Cerebellar cortex (tissue), 1 donor: ENCODE data around the gene GEMIN7.
"Not testable (repeated sequence)": the region's sequence is repeated elsewhere in the genome, so short reads cannot be mapped to it uniquely, and the experiment has no call there.

Experiments used
- DNase-seq: peaks from one replicate; pipeline ENCODE4 v3.0.0-alpha.2; 2015; ENCODE audit warnings: low spot score

Gene GEMIN7

DNA sequence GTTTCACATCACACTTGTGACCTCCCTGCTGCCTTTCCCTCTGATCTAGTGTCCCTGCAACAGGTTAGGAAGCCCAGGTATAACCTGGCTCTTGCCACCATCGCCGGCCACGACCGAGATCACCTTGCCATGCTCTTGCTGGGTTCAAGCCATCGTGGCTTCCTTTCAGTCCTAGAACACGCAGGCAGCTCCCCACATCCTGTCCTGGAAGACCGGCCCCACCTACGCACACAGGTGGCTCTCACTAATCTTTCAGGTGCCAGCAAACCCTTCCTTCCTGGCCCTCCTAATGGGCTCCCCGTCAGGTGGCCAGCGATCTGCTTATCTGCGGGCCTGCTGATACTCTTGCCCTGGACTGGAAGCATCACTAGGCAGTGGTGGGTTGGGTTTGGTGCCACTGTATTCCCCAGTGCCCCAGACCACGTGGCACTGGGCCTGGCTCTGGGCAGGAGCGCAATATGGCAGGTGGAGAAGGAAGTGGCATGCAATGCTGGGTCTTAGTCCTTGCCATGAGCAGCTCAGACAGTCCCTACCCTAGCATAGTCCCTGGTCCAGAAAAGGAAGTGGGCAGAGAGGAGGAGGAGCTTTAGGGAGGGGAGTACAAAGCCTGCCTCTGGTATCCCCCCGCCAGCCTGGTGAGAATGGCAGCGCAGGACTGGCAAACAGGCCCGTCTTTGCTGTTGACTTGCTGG is 25.7 kb downstream of the GEMIN7 start:
- peak; percentile 45 for DNase-seq

- DNase-seq, result not testable (repeated sequence)
Observed at GRCh38 chr19:45106363-45106762, 27.3 kb downstream of the GEMIN7 start.

DNA sequence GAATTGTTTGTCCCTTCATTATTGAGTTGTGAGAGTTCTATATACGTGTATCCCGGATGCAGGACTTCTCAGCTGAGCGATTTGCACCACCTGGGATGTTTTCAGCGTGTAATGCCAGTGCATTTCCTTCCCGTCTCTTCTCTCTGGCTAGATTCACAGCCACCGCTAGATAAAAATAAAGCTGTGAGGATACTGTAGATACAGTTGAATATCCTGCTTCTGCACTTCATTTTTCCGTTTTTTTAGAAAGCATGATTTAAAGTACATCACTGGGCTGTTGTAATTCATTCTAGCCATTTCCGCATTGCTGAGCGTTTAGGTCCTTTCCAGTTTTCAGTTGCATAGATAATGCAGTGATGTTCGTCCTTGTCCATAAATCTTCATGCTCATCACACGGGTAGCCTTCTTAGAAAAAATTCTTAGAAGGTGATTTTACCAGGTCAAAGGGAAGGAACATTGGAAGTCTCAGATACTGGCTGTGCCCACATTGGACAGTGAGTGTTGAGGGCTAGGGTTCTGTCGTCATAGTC is 28.6 kb downstream of the GEMIN7 start:
- no peak for DNase-seq

- DNase-seq, result peak; percentile 85
Observed at GRCh38 chr19:45110851-45111266, 31.8 kb downstream of the GEMIN7 start.

DNA sequence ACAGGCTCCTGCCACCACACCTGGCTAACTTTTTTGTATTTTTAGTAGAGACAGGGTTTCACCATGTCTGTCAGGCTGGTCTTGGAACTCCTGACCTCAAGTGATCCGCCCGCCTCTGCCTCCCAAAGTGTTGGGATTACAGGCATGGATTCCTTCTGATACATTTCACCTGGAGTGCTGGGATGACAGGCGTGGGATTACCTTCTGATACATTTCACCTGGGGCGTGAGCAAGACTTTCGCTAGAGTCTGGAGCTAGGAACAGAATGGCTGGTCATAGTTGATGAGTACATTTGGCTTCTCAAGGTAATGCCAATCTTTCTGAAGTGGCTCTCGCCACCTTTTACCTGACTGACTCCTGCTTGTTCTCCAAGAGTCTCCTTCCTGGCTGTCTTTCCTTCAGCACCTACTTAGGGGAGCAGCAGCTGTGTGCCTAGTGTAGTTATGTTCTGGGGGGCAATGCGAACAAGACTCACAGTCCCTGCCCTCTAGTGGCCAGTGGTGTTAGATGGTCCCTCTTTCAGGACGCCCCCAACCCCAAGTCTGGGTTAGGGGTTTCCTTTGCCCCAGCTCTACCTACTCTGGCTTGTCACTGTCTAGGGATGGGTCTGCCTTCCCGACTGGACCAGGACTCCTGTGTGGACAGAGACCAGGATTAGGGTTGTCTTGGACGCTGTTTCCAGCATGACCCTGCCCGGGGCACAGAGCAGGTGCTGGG is 33.2 kb downstream of the GEMIN7 start:
- no peak for DNase-seq

DNA sequence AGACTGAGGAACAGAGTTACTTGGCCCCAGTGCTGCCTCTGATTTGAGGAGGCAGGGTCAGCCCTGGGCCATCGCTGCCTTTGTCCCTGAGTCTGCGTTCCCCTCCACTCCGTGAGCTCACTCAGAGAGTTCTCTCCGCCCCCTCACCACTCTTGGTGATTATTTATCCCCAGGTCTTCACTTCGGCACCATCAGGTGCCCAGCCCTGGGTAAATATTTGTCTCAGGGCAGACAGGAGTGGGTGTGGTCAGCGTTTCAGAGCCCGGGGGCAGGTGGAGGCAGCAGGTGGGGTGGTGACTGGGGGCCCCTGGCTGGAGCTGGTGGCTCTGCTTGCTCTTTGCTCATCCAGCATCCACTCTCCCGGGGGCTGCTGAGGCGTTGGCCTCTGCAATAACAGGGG is 34.6 kb downstream of the GEMIN7 start:
- no peak for DNase-seq

- no peak for DNase-seq
Observed at GRCh38 chr19:45114116-45114515, 35.1 kb downstream of the GEMIN7 start.

- no peak for DNase-seq
Observed at GRCh38 chr19:45115809-45116615, 37.0 kb downstream of the GEMIN7 start.

- peak; percentile 46 for DNase-seq
Observed at GRCh38 chr19:45117167-45117594, 38.1 kb downstream of the GEMIN7 start.

GRCh38 chr19:45117671-45118070 is 38.6 kb downstream of the GEMIN7 start:
- DNase-seq, result peak; percentile 50

DNA sequence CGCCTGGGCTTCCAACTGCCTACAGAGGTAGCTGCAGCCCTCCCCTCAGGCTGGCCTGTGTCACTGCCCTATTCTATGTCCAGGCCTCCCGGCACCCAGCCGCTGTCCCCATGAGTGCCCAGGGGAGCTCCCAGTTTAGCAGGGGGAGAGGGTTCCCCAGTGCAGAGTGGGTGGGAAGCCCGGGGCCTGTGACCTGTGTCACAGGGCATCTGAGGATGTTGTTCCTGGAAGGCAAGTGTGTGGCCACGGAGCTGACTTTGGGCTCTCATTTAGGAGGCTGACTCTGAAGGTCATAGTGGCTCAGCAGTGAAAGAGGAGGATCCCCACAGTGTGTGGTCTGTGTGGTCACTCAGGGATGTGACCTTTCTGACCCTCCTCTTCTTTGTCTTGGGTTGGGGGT is 39.0 kb downstream of the GEMIN7 start:
- no peak for DNase-seq

DNA sequence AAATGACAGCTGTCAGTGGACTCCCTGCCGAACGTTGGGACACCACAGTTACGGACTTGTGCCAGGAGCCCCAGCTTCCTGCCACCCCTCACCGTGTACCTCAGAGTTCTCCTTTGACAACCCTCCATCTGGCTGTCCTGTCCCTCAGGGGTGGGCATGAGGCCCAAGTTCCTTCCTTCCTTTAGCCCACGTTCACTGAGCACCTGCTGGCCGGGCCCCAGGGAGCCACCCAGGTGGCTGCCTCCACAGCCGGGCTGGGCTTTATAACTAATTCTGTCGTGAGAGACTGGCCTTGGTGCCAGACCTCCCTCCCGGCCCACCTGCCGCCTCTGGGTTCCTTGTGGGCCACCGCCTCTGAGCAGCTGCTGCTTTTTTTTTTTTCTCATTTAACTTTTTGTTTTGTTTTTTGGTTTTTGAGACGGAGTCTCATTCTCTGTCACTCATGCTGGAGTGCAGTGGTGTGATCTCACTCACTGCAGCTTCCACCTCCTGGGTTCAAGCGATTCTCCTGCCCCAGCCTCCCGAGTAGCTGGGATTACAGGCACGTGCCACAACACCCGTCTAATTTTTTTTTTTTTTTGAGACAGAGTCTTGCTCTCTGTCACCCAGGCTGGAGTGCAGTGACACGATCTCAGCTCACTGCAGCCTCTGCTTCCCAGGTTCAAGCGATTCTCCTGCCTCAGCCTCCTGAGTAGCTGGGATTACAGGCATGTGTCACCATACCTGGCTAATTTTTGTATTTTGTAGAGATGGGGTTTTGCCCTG is 39.7 kb downstream of the GEMIN7 start:
- peak; percentile 43 for DNase-seq

DNA sequence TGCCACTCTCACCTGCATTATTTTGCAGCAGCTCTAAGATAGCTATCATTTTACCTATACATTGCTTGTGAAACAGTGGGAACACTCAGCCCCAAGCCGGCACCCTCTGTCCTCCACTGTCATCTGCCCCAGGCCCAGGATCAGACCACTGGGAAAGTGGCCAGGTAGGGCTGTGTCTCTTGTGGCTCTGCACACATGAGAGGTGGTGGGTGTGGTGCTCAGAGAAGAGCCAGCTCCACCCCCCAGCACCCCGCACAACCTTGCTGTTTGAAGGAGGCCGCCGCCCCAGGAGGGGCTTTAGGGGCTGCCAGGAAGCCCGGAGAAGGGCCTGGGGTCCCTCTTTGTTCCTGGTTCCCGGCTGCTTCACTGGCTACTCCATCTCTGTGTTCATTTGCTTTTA is 40.5 kb downstream of the GEMIN7 start:
- no peak for DNase-seq

DNA sequence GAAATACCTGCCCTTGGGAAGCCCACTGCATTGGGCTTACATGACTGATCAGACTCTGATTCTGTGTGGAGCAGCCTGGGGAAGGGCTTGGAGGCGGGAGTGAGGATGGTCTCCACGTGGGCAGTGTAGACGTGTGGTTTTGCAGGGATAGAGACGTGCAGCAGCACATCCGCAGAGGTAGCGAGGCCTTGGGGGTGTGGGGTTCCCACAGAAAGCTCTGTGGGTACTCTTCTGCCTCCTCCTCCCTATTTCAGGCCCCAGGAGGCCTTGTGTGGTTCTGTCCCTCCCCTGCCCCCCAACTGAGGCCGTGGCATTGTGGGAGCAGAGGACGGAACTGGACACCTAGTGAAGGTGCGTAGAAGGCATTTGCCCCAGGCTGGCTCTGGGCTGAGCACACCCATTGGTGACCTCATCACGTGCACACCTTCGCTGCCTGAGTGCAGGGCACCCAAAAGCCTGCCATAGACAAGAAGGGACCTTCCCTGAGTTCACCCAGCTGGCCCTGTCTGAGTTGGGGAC is 42.8 kb downstream of the GEMIN7 start:
- no peak for DNase-seq

DNA sequence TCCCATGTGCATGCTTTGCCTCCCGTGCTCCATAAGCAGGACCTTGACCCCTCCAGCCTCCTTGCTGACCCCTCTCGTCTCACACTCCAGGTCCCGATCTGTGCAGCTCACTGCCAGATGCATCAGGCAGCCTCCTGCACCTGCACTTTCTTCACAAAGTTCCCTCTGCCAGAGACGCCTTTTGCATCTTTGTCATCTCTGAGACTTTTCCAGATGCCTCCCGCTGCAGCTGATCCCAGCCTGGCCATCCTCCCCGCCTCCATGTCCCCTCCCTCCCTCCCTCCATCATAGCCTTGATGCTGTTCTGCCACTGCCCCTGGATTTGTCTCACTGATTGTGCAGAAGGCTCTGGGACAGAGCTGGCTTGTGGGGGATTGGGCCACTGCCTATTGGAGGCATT is 43.8 kb downstream of the GEMIN7 start:
- DNase-seq, result no peak

GRCh38 chr19:45123440-45123850 is 44.4 kb downstream of the GEMIN7 start:
- no peak for DNase-seq

GRCh38 chr19:45124021-45124420 is 45.0 kb downstream of the GEMIN7 start:
- DNase-seq, result no peak

GRCh38 chr19:45125360-45125759 is 46.3 kb downstream of the GEMIN7 start:
- DNase-seq, result peak; percentile 58

DNA sequence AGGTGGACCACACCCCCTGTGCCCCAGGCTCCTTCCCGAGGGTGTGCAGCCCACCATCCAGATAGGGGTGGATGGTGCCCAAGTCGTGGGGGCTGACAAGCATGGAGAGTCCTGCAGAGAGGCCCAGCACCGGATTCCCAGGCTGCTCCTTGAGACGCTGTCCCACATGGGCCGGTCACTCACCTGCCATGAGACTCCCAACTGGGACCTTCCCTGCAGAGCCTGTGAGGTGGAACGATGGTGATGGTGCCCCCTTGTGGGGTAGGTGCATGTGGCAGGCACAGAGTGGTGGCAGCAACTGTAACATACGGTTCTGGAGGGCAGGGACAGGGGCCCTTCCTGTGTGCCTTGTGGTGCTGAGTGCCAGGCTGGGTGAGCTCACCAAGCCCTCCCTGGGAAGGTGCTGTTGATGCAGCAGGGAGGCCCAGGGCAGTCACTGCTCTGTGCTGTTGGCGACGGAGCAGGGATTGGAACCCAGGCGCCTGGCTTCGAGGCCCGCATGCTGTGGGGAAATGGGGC is 47.0 kb downstream of the GEMIN7 start:
- DNase-seq, result peak; percentile 60

GRCh38 chr19:45126654-45127053 is 47.6 kb downstream of the GEMIN7 start:
- no peak for DNase-seq

GRCh38 chr19:45128146-45128545 is 49.1 kb downstream of the GEMIN7 start:
- no peak for DNase-seq
